SIG-M5 treated with dmso at 0.1 percent for 504 hours (cell line): Measurements from ENCODE around the gene CCDC85B.

Experiments
- DNase-seq: peaks from one replicate; lab custom pipeline; 2025; ENCODE audit not compliant: unreplicated experiment; lab: John Stamatoyannopoulos, UW

Gene CCDC85B

DNA sequence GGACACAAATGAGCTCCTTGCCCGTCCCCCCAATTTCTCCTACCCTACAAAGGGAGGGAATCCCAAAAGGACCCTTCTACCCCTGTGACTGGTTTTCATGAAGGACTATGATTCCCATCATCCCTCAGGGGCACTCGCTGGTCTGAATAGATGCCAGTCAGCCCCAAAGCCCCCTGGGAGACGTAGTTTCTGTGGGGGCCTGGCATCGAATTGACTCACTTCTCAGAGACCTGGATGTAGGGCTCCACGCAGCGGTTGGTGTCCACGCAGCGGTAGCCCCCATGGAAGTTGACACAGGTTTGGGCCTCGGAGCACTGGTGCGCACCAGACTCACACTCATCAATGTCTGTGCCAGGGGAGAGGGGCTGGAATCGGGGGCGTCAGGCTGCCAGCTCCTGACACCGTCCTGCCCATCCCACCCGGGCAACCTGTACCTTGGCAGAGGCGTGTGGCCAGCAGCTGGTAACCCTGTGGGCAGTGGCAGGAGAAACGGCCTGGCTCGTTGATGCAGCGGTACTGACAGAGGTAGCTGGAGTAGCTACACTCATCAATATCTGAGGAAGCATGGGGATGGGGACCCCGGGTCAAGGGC is 22.3 kb upstream of the CCDC85B start:
- DNase-seq = no peak

DNA sequence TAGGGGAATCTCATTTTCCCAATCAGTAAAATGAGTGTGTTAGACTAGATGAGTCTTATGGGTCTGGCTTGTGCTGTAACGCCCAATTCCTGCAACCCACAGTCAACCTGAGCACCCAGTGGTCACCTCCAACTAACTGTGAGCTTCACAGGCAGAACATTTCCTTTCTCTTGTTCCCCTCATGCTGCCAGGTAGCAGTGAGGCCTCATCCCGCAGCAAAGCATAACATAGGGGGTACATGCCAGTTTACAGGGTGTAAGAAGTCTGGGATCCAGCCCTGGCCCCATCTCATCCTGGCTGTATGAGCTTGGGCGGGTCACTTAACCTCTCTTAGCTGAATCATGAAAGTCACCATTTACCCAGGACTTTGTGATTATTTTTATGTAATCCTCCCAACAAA is 21.6 kb upstream of the CCDC85B start:
- no peak for DNase-seq

DNA sequence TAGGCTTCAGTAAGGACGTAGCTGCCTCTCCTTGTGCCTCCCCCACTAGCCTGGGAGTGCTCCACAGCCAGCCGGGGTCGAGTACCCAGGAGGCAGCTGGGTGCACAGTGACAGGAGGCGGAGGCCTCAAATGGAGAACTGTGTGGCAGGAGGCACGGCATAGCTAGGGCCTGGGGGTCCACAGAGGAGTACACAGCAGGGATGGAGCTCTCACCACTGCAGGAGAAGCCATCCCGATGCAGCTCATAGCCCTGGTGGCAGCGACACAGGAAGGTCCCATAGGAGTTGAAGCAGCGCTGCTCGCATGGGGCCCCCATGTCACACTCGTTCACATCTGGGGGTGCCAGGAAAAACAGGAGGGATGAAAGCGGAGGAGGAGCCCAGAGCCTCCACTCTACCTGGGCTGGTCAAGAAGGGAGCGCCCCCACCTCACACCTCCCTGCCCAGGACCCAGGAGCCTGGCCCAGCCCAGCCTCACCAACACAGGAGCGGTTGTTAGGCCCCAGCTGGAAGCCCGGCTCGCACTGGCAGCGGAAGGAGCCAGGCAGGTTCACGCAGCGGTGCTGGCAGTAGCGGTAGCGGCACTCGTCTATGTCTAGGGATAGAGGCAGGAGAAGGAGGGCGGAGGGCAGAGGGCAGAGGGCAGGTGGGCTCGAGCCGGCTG is 20.7 kb upstream of the CCDC85B start:
- DNase-seq = no peak

DNA sequence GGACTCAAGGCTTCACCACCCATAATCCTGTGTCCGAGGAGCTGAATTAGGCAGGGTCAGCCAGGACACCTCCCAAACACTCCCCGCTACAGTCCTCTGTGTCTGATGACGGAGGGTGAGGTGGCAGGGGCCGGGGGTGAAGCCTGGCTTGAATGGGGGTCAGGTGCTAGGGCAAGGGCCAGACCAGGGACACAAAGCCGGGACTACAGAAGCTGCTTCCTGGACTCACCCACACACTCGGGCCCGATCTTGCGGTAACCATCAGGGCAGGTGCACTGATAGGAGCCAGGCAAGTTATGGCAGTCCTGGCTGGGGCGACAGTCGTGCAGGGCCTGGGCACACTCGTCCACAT is 20.2 kb upstream of the CCDC85B start:
- no peak for DNase-seq

DNA sequence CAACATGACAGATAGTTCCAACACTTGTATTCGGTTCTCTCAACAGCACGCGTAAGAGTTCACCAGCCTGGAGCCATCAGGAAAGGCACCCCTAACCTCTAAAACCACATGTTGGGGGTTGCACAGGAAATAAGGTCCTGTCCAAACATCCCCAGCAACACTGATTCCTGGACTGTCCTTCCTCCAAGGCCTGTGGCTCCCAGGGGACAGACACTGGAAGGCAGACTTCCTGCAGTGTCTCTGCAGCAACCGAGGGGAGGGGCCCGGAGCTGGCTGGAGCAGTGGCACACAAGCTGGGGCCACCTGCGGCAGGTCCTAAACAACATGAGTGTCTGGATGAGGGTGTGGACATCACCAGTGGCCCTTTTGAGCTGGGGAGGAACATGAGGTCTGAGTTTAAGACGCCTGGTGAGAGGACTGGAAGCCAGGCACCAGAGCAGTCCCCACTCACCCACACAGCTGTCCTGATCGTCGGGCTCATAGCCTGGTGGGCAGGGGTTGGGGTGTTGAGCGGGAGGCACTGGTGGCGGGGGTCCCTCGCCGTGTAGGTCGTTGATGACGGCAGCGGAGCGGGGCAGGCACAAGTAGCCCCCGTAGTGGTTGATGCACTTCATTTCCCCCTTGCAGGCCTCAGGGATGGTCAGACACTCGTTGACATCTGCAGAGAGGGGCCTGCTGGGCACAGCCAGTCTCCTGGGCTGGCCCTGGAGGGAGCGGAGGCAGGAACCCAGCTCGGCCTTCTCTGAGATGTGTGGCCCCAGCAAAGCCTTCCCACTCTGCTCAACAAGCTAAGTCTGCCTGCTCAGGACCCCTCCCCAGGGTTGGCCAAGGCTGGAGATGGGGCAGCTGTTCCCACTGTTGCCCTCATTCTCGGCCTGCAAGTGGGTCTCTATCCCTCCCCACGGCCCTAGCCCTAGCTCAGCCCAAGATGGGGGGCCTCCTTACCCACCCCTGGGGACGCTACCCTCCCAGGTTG is 19.5 kb upstream of the CCDC85B start:
- DNase-seq = no peak

DNA sequence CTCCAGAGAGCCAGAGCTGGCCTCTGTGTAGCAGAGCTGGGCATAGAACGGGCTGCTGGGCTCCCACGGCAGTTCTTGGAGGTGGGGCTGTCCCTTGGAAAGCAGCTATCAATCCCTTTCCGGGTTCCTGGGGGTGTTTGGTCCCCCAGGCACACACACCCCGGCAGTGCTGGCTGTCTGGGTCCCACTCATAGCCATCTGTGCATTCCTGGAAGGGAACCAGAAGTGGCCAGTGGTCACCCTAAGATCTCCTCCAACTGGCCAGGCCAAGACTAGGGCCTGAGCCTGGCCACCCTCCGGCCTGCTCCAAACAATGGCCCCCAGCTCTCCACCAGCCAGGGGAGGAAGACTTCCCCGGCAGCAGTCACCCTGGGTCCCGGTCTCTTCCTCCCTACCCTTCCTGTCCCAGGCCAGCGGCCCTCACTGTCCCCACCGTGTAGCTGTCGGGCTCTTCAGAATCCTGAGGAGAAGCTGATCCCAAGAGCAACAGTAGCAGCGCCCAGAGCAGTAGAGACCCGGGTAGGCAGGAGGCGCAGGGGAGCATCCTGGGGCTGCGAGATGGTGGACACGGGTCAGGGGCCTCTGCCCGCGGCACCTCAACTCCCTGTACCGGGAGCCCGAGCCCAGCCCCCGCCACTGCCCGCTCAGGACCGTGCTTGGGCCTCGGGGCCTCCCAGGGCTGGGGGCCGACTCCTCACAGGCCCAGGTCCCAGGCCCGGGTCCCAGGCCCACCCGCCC is 18.5 kb upstream of the CCDC85B start:
- no peak for DNase-seq

DNA sequence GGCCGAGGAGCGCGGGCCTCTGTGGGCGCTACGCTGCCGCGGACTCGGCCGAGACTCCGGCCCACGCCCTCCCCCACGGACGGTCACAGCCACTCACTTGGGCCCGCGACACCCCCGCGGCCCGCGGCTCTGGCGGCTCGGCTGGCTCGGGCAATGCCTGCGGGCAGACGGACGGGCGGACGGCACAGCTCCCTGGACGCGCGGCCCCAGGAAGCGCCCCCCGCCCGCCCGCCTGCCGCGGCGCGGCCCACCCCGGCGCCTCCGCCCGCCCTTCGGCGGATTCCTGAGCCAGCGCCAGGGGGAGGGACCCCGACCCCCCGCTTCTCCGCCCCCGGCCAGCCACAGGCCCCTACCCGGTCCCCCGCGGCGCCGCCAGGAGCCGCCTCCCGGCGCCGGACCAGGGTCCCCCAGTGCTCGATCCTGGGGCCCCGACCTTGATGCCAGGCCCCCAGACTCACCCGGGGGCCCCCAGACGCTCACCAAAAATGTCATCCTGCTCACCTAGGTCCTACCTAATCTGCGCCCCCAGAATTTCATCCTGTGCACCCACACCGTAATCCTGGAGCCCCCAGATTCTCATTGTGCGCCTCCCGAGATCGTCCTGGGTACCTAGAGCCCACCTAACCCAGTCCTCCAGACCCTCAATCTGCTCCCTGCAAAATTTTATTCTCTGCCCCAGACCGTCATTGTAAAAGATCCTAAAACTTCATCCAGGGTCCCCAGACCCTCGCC is 17.7 kb upstream of the CCDC85B start, which contains the start of gene EFEMP2:
Gene EFEMP2, minus strand, starts transcription at position 215 of the 732 bp plus-strand sequence. CDS start 446 bp downstream, outside the sequence.
- no peak for DNase-seq

DNA sequence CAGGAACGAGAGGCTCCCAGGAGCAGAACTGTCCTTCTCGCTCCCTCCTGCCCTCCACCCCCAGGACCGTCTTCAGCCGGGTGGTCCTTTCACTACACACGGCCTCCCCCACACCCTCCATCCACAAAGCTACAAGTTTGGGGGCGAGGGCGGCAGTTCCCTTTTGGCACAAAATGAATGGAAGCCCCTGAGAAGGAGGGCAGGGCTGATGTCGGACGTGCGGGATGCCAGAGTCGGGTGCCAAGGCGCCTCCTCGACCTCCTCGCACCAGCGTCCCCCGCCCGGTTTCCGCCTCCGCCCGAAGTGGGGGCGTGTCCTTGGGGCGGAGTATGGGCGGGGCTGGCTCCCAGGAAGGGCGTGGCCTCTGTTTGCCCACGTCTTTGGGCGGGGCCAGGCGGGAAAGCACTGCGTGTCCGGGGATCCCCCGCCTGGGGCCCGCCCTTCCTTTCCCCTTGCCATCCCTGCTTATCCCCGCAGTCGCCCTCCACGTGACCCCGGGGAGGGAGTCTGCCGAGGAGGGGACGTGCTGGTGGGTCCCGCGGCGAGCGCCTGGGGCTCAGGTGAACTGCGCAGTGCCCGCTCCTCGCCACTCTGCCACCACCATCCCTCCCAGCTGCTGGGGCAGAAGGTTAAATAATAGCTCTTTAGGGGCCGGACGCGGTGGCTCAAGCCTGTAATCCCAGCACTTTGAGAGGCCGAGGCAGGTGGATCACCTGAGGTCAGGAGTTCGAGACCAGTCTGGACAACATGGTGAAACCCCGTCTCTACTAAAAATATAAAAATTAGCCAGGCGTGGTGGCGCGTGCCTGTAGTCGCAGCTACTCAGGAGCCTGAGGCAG is 16.9 kb upstream of the CCDC85B start:
- DNase-seq = peak; percentile 88

DNA sequence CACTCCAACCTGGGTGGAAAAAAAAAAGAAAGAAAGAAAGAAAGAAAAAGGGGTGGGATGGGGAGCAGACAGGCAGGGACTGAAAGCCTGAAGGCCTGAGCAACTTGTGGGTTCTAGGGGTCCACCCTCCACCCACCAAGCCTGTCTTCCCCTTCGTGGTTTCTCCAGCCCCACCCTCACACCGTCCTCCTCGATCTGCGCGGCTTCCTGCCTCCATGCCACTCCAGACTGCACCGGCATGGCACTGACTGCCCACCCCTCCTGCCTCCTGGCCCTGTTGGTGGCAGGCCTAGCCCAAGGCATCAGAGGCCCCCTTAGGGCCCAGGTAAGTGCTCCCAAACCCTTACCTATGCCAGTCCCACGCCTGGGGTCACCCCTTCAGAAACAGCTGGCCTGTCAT is 10.9 kb upstream of the CCDC85B start, which contains the start of gene CTSW:
Gene CTSW, plus strand, starts transcription at position 221 of the 400 bp plus-strand sequence. Its CDS starts 18 bp downstream, at position 239.
- DNase-seq = no peak

DNA sequence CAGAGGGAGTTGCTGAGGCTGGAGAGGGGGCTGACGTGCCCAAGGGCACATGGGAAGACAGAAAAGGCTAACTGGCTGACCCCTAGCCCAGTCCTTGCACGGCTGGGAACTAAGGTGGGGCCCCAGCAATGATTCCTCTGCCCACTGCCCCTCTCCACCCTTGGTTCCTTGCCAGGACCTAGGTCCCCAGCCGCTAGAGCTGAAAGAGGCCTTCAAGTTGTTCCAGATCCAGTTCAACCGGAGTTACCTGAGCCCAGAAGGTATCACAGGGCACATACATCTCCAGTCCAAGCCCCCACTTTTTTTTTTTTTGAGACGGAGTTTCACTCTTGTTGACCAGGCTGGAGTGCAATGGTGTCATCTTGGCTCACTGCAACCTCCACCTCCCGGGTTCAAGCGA is 10.4 kb upstream of the CCDC85B start:
- DNase-seq = no peak

DNA sequence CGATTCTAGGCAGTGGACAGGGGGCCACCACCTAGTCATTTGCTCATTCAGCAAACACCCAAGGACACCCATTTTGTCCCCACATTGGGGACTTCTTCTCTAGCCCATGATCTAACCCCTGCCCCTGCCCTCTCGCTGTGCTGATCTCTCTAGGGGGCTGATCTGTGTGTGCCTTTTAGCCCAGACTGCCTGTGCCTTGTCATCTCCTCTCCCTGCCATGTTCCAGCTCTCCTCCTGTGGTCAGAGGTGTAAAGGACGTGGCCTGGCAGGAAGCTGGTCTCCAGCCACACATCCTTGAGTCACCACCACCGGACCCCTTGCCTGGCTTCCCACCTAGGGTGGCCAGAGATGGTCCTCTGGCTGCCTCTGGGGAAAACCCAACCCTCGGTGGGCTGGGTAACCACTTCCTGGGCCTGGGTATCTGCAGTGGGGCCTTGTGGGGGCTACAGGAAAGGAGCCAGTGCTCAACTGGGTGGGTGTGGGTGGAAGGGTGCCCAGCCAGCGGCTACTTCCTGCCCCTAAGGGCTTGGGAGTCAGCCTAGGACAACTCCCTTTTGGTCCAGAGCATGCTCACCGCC is 9.5 kb upstream of the CCDC85B start:
- no peak for DNase-seq

DNA sequence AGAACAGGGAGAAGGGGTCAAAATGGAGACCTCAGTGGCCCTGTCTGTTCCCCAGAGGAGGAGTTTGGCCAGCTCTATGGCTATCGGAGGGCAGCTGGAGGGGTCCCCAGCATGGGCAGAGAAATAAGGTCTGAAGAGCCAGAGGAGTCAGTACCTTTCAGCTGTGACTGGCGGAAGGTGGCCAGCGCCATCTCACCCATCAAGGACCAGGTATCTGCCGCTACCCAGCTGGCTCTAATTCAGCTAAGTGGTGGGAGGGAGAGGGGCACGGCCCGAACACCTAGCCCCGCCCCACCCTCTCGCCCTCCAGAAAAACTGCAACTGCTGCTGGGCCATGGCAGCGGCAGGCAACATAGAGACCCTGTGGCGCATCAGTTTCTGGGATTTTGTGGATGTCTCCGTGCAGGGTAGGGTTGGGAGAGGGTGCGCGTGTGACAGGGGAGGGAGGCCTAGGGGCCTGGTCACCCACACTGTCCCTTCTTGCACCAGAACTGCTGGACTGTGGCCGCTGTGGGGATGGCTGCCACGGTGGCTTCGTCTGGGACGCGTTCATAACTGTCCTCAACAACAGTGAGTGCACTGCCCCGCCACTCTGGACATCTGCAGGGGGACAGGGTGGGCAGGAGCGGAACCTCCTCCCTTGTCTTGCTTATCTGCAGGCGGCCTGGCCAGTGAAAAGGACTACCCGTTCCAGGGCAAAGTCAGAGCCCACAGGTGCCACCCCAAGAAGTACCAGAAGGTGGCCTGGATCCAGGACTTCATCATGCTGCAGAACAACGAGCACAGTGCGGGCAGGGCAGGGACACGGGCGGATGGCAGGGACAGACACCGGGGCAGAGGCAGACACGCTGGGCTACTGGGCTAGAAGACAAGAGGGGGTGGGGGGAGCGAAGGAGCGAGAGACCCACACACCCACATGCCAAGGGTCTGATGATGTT is 8.1 kb upstream of the CCDC85B start:
- DNase-seq = no peak

DNA sequence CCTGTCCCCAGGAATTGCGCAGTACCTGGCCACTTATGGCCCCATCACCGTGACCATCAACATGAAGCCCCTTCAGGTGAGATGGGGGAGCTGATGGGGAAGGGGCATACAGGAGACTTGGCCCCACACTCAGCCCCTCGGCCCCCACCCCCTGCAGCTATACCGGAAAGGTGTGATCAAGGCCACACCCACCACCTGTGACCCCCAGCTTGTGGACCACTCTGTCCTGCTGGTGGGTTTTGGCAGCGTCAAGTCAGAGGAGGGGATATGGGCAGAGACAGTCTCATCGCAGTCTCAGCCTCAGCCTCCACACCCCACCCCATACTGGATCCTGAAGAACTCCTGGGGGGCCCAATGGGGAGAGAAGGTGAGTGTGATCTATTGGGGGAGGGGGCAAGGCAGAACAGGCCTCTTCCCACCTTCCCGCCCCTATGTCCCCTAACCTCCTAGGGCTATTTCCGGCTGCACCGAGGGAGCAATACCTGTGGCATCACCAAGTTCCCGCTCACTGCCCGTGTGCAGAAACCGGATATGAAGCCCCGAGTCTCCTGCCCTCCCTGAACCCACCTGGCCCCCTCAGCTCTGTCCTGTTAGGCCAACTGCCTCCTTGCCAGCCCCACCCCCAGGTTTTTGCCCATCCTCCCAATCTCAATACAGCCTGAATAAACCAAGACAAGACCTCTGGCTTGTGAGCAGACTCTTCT is 7.3 kb upstream of the CCDC85B start:
- no peak for DNase-seq

DNA sequence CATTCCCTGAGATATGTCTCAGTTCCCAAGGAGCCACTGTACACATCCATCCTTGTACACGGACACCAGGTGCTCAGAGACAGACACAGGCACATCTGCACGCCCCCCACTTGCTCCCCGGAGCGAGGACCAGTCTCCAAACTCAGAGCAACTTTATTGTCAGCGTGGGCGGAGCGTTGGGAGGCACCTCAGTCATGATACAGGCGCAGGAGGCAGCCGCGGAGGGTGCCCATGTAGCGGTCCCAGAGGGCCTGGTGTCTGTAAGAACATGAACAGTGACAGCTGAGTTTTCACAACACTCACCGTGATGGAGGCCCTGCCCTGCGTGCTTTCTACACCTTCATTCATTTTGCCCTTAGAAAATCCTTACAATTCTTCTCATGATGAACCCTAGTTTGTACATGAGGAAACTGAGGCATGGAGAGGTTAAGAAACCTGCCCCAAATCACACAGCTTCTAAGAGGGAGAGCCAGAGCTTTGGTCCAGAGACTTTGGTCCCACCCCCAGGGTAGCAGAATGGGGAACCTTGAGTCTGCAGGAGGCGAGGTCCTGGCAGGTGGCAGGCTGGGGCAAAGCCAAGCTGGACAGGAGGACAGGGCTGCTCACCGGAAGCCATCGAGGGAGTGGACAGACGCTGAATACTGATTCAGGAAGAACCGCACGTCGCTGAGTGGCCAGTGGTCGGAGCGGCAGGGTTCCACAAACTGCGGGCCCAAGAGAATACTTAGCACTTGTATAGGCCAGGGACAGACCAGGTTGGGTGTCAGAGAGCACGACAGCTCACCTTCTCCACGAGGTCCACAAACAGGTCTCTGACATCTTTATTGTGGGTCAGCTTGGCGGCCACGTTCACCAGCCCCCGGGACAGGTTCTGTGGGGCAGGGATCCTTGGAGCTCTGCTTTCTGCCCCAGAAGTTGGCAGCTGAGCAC is 6.4 kb upstream of the CCDC85B start:
- no peak for DNase-seq

DNA sequence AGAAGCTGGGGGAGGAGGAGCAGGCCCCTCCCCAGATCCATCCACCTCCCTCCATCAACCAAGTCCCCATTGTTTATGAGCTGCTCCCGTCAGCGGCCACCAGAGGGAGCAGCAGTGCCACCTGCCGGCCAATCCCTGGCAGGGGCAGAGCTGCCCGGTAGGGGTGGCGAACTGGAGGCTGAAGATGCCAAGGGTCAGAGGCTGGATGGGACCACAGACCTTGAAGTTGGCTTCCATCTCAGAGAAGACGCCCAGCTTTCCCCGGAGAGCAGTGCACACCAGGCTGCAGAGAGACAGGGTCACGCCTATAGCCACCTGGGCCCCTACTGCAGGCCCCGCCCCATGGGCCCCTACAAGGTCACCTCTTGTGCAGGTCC is 5.8 kb upstream of the CCDC85B start:
- peak; percentile 67 for DNase-seq

DNA sequence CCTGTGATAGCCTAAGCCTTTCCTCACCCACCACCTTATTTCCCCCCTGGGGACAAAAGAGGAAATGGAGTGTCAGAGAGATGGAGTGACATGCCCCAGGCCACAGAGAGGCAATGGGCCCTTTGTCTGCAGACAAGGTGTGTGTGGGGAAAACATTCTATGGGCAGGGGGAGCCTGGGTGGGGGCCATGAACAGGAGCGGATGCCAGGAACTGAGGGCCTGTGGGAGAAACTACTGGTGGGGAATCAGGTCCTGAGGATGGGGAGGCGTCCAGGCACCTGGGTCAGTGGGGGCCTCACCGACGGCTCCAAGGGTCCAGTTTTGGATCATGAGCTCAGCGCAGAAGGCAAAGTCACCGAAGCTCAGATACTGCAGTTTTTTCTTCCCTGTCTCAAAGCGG is 5.2 kb upstream of the CCDC85B start:
- DNase-seq = no peak
